T-cell (primary cell): ENCODE data around the gene MKKS. TPM values are rescaled to one million over a fixed set of nuclear protein-coding genes. Genes with fewer than 3 reads are reported as not detected.

Experiments used
- ATAC-seq, 4 experiments: fragments of 200-7000 bp in 3 of 4; fragments of 150-1000 bp in 1 of 4; cut with Tn5 transposase; replicated peaks in 1 of 4; 1 replicate in 3 of 4; 2 replicates in 1 of 4; pipeline ENCODE4 v1.10.0; 2021; ENCODE audit warnings: moderate library complexity in 3 of 4, mild to moderate bottlenecking in 2 of 4, moderate number of reproducible peaks in 1 of 4
- CTCF ChIA-PET, 2 donors: fragments of 300-600 bp; sonication (Branson Sonifier 250); formaldehyde crosslinking; loops; one replicate each; lab custom pipeline; 2022; ENCODE audit warnings: antibody characterized with exemption in 2 of 2; lab: Charles Lee
- POLR2A ChIA-PET, 2 donors: fragments of 300-600 bp; sonication (Branson Sonifier 250); formaldehyde crosslinking; loops; one replicate each; lab custom pipeline; 2022; ENCODE audit warnings: antibody characterized with exemption in 2 of 2; lab: Charles Lee
- DNase-seq, 35 experiments: peaks; one replicate each; pipeline versions ENCODE4 v3.0.0 to v3.0.0-alpha.2; 2013 to 2023
- H3K27ac ChIP-seq: one replicate; pipeline ENCODE4 v1.5.1; 2013; ENCODE audit warnings: low read length
- H3K27me3 ChIP-seq, 2 experiments: replicated peaks in 1 of 2; 1 replicate in 1 of 2; 2 replicates in 1 of 2; pipeline versions ENCODE4 v1.6.1 to v1.7.0; 2013; ENCODE audit warnings: low read length in 1 of 2, mixed read lengths in 1 of 2; ENCODE audit not compliant: control insufficient read depth in 2 of 2, insufficient read depth in 2 of 2; ENCODE audit errors: extremely low read depth in 1 of 2
- H3K36me3 ChIP-seq, 2 donors: 1 replicate in 1 of 2; 2 replicates in 1 of 2; pipeline versions ENCODE4 v1.6.1 to v1.7.0; 2013; ENCODE audit warnings: low read length in 1 of 2; ENCODE audit not compliant: control insufficient read depth in 2 of 2, insufficient read depth in 1 of 2; ENCODE audit errors: extremely low read depth in 1 of 2
- H3K4me1 ChIP-seq, 2 experiments: 1 replicate in 1 of 2; 2 replicates in 1 of 2; pipeline versions ENCODE4 v1.6.1 to v1.7.0; 2013; ENCODE audit warnings: low read length in 2 of 2, mixed read lengths in 1 of 2; ENCODE audit not compliant: insufficient read depth in 2 of 2, control insufficient read depth in 1 of 2; ENCODE audit errors: extremely low read depth in 1 of 2
- H3K4me3 ChIP-seq, 2 donors: 1 replicate in 1 of 2; 2 replicates in 1 of 2; pipeline versions ENCODE4 v1.5.1 to v1.7.0; 2013; ENCODE audit warnings: mild to moderate bottlenecking in 2 of 2, low read length in 1 of 2, moderate library complexity in 1 of 2; ENCODE audit not compliant: control insufficient read depth in 1 of 2; ENCODE audit errors: extremely low read depth in 1 of 2
- H3K9me3 ChIP-seq: 2 replicates; pipeline ENCODE4 v1.7.0; 2013
- H3K27ac Mint-ChIP-seq, 2 donors: one replicate each; pipeline ENCODE4 v1.8.0; 2020 to 2021; ENCODE audit warnings: mild to moderate bottlenecking in 2 of 2, mixed read lengths in 2 of 2
- H3K27me3 Mint-ChIP-seq, 2 donors: one replicate each; pipeline ENCODE4 v1.8.0; 2021 to 2022; ENCODE audit warnings: mixed read lengths in 2 of 2
- H3K36me3 Mint-ChIP-seq: one replicate; pipeline ENCODE4 v1.8.0; 2021; ENCODE audit warnings: mixed read lengths
- H3K4me1 Mint-ChIP-seq, 3 donors: one replicate each; pipeline ENCODE4 v1.8.0; 2020 to 2022; ENCODE audit warnings: mixed read lengths in 3 of 3, mild to moderate bottlenecking in 1 of 3
- H3K4me3 Mint-ChIP-seq, 3 donors: one replicate each; pipeline ENCODE4 v1.8.0; 2020 to 2022; ENCODE audit warnings: mild to moderate bottlenecking in 3 of 3, mixed read lengths in 3 of 3, moderate library complexity in 3 of 3
- H3K9me3 Mint-ChIP-seq, 3 donors: one replicate each; pipeline ENCODE4 v1.8.0; 2020 to 2022; ENCODE audit warnings: mixed read lengths in 3 of 3
- WGBS: methylation state at CpG from one replicate; pipeline ENCODE4 v1.1.5; 2013; ENCODE audit warnings: missing lambda C conversion rate; ENCODE audit not compliant: insufficient coverage; 5-methylcytosine and 5-hydroxymethylcytosine counted together
- total RNA-seq, 35 experiments: library from RNA in 6 of 35; stranded (reverse) in 6 of 35; fragments of 120-200 nt in 1 of 35; gene quantifications; one replicate each; pipeline versions ENCODE4 v1.2.1 to v1.2.4 and lab custom pipeline; 2013 to 2026

Gene MKKS
- total RNA-seq, 5 donors from 2014 or later (not counting 1 experiment from before 2014, with no cell fraction given): 5.1 to 13.5 (median 11.9) TPM

DNA sequence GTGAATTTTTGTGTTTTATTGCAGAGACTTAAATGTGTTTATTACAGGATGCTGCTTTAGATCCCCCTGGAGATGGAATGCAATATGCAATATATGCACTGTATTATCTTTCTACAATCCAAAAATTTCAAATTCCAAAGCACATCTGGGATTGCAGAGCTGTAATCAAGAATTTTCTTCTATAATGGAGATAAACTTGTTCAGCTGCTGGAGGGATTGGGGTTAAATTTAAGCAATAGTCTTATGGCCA is 66.4 kb downstream of the MKKS start:
- CTCF ChIA-PET: no interaction called here
- H3K27me3 Mint-ChIP-seq: peaks cover 19 to 22% of the 10 kb centered on the region in 2 donors
- POLR2A ChIA-PET: no interaction called here

DNA sequence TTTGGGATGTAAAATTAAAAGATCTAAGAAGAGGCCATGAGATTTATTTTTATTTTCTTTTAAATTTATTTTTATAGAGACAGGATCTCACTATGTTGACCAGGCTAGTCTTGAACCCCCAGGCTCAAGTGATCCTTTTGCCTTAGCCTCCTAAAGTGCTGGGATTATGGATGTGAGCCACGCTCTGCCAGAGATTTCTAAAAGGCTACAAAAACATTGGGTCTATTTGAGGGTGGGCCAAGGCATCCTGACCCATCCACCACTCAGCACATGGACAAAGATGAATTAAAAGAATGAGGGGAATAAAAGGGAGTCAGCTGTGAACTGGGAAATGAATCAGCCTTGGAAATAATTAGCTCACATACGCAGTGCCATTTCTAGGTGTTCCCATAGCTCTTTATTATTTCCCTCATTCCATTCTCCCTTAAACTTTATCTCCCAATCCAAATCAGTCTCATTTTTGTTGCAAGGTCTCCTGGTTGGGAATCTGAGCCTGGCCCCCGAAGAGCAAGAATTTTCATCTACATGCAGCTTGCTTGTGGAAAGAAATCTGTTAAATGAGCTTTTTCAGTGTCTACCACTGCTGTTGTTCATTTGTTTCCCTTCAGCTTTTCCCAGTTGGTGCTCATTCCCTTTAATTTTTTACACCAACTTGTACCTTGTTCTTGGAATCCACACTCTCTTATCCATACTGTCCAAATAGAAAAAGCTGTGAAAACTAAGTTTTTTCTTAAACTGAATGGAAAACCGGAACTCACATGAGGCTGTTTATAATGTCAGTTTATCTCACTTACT is 66.9 kb downstream of the MKKS start:
- Mint-ChIP-seq H3K27ac (no peak overlapping the region), H3K4me1 (no peaks in the 10 kb centered on the region), H3K4me3 (no peak overlapping the region), H3K36me3 (no peaks in the 10 kb centered on the region), H3K27me3 (peaks cover 19 to 22% of the 10 kb centered on the region in 2 donors), H3K9me3 (no peaks in the 10 kb centered on the region)
- Histone ChIP-seq H3K27ac (no peak overlapping the region), H3K27me3 (peaks cover 0 to 4% of the 10 kb centered on the region in 2 experiments), H3K4me1 (no peaks in the 10 kb centered on the region), H3K9me3 (no peaks in the 10 kb centered on the region), H3K4me3 (no peak overlapping the region), H3K36me3 (no peaks in the 10 kb centered on the region)
- ChIA-PET POLR2A (no interaction called here), CTCF (no interaction called here)
- ATAC-seq (no peak), DNase-seq (no peak)
- WGBS: no CpG with 5 or more reads among the region's 4 CpGs

More for the DNA sequence above, 66.4 kb downstream of the MKKS start:
- Mint-ChIP-seq H3K36me3 (no peaks in the 10 kb centered on the region), H3K27ac (no peak overlapping the region), H3K9me3 (no peaks in the 10 kb centered on the region), H3K4me1 (no peaks in the 10 kb centered on the region), H3K4me3 (no peak overlapping the region)
- ATAC-seq (no peak), DNase-seq (no peak)
- H3K36me3 ChIP-seq: no peaks in the 10 kb centered on the region
- no peak overlapping the region for H3K27ac ChIP-seq
- H3K4me3 ChIP-seq: no peak overlapping the region
- H3K4me1 ChIP-seq: no peaks in the 10 kb centered on the region
- no peaks in the 10 kb centered on the region for H3K9me3 ChIP-seq
- H3K27me3 ChIP-seq: peaks cover 0 to 4% of the 10 kb centered on the region in 2 experiments

DNA sequence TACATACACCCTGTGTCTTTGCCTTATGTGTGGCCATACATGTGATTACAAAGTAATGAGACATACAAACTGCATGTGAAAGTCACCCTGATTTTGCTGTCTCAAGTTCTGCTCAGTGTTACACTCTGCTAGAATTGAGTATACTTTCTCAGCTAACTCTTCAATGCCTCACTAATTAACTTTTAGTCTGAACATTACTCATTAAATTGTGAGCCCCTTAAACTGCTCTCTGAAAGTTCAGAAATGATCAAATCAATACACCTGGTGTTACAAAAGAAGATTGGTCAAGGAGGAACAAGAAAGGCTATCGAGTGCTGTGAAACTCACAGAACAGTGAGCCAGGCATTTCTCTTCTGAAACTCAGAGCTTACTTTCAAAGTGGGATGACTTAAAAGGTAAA is 71.3 kb downstream of the MKKS start:
- DNase-seq (no peak), ATAC-seq (no peak)
- no peak overlapping the region for H3K4me3 ChIP-seq
- no peaks in the 10 kb centered on the region for H3K9me3 ChIP-seq
- Mint-ChIP-seq H3K4me3 (no peak overlapping the region), H3K9me3 (no peaks in the 10 kb centered on the region), H3K27ac (no peak overlapping the region), H3K27me3 (peaks cover 4 to 13% of the 10 kb centered on the region in 2 donors), H3K36me3 (no peaks in the 10 kb centered on the region), H3K4me1 (no peaks in the 10 kb centered on the region)
- no peaks in the 10 kb centered on the region for H3K27me3 ChIP-seq
- WGBS: 80% methylated on average over 1 of the region's 1 CpG
- H3K27ac ChIP-seq: no peak overlapping the region
- ChIA-PET CTCF (no interaction called here), POLR2A (no interaction called here)
- H3K4me1 ChIP-seq: no peaks in the 10 kb centered on the region
- H3K36me3 ChIP-seq: no peaks in the 10 kb centered on the region

- no peak for DNase-seq
- no peak overlapping the region for H3K27ac ChIP-seq
- no peak for ATAC-seq
- CTCF ChIA-PET: no interaction called here
- H3K27me3 Mint-ChIP-seq: peaks cover 3 to 7% of the 10 kb centered on the region in 2 donors
- H3K9me3 ChIP-seq: no peaks in the 10 kb centered on the region
- WGBS: no CpG with 5 or more reads among the region's 1 CpG
- no peaks in the 10 kb centered on the region for H3K36me3 ChIP-seq
- POLR2A ChIA-PET: no interaction called here
- no peaks in the 10 kb centered on the region for H3K4me1 ChIP-seq
- no peak overlapping the region for H3K4me3 ChIP-seq
- no peaks in the 10 kb centered on the region for H3K9me3 Mint-ChIP-seq
- no peaks in the 10 kb centered on the region for H3K27me3 ChIP-seq
- H3K36me3 Mint-ChIP-seq: no peaks in the 10 kb centered on the region
- no peak overlapping the region for H3K4me3 Mint-ChIP-seq
- H3K4me1 Mint-ChIP-seq: no peaks in the 10 kb centered on the region
- H3K27ac Mint-ChIP-seq: no peak overlapping the region
These were observed 73.1 kb downstream of the MKKS start for GRCh38 chr20:10360878-10361277.

DNA sequence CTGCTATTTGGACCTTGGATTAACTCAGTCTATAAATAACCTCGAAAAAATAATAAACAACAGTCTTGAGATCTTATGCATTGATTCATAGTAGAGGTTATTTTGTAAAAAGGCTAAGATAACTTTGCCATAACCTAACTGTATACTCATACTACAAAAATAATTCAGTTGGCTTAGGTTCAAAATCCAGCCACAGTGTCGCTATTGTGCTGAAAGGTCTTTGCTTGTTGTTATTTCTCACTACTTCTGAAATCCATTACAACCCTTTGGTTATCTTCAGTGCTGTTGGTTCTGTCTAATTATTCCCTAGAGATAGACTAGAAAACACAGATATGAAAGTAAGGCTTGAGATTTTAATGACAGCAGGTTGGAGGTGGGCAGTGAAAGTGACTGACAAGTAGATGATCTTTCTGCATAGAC is 74.4 kb downstream of the MKKS start:
- no peak overlapping the region for H3K4me3 Mint-ChIP-seq
- H3K27ac Mint-ChIP-seq: no peak overlapping the region
- H3K9me3 ChIP-seq: no peaks in the 10 kb centered on the region
- CTCF ChIA-PET: no interaction called here
- no peaks in the 10 kb centered on the region for H3K9me3 Mint-ChIP-seq
- ATAC-seq: no peak
- H3K27me3 ChIP-seq: no peaks in the 10 kb centered on the region
- H3K4me3 ChIP-seq: no peak overlapping the region
- no peaks in the 10 kb centered on the region for H3K36me3 Mint-ChIP-seq
- DNase-seq: no peak
- H3K27me3 Mint-ChIP-seq: peaks cover 3 to 7% of the 10 kb centered on the region in 2 donors
- no peaks in the 10 kb centered on the region for H3K4me1 Mint-ChIP-seq
- POLR2A ChIA-PET: no interaction called here
- no peaks in the 10 kb centered on the region for H3K4me1 ChIP-seq
- H3K27ac ChIP-seq: no peak overlapping the region
- no peaks in the 10 kb centered on the region for H3K36me3 ChIP-seq
- no CpG with 5 or more reads among the region's 2 CpGs for WGBS

DNA sequence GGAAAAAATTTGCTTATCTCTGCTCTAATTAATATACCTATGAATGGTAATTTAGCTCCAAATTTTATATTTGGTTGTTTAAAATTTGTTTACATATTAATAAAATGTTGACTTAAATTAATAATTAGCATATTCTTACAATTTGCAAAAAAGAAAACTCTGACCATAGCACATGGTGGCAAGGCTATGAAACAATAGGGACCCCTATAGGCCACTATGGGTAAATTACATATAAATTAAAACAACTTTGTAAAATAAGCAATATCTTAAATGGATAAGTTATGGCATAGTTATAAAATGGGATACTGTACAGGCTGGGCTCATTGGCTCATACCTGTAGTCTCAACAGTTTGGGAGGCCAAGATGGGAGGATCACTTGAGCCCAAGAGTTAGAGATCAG is 76.0 kb downstream of the MKKS start:
- H3K36me3 Mint-ChIP-seq: no peaks in the 10 kb centered on the region
- ATAC-seq: no peak

More for the DNA sequence above, 76.0 kb downstream of the MKKS start:
- H3K4me3 Mint-ChIP-seq: no peak overlapping the region
- H3K27me3 Mint-ChIP-seq: peaks cover 0 to 4% of the 10 kb centered on the region in 2 donors
- Histone ChIP-seq H3K36me3 (no peaks in the 10 kb centered on the region), H3K4me1 (no peaks in the 10 kb centered on the region), H3K9me3 (no peaks in the 10 kb centered on the region), H3K4me3 (no peak overlapping the region), H3K27me3 (no peaks in the 10 kb centered on the region), H3K27ac (no peak overlapping the region)
- DNase-seq: peak in 1 of 35 experiments; percentile 16
- ChIA-PET POLR2A (no interaction called here), CTCF (interaction anchor here in 1 of 2 donors (0.6 kb wide), 2 partner anchors 22 to 52 kb away, joined by 3 to 4 read pairs; no protein-coding TSS in a partner anchor)
- H3K4me1 Mint-ChIP-seq: peaks cover 0 to 5% (median 4%) of the 10 kb centered on the region in 3 donors
- no peaks in the 10 kb centered on the region for H3K9me3 Mint-ChIP-seq
- no peak overlapping the region for H3K27ac Mint-ChIP-seq
